Sigmoid colon (tissue), 3 donors: ENCODE results near the gene OR56A1.

ENCODE experiments used
- CTCF ChIP-seq, 4 experiments: fragments of 450-650 bp in 3 of 4; fragments of 200-600 bp in 1 of 4; IDR thresholded peaks; one replicate each; pipeline ENCODE4 v1.5.1; 2016 to 2019; ENCODE audit warnings: antibody characterized with exemption in 4 of 4, mild to moderate bottlenecking in 3 of 4, moderate library complexity in 2 of 4
- POLR2A ChIP-seq, 2 donors: fragments of 450-650 bp; IDR thresholded peaks; one replicate each; pipeline ENCODE4 v1.6.1; 2016; ENCODE audit warnings: antibody characterized with exemption in 2 of 2, mild to moderate bottlenecking in 2 of 2, moderate library complexity in 2 of 2

GRCh38 chr11:5992150-5992549 lies 38.4 kb downstream of the OR56A1 start:
- TF ChIP-seq CTCF (IDR thresholded peaks at IDR 0.05): no peak
- no peak for TF ChIP-seq POLR2A (IDR thresholded peaks at IDR 0.05)
